Breast epithelium (tissue), 3 donors: ENCODE data around the gene HERC2.

Experiments used
- POLR2AphosphoS5 ChIP-seq, 3 donors: sonication (generic); formaldehyde crosslinking; IDR thresholded peaks; one replicate each; pipeline ENCODE4 v1.6.1; 2017; ENCODE audit warnings: antibody characterized with exemption in 3 of 3
- TF ChIP-seq, protein P1 (sequence below), 3 donors: fragments of 450-650 bp; IDR thresholded peaks; one replicate each; pipeline ENCODE4 v1.5.1; 2016 to 2017; ENCODE audit warnings: antibody characterized with exemption in 3 of 3, mild to moderate bottlenecking in 3 of 3, moderate library complexity in 3 of 3

- TF ChIP-seq, protein P1, sequence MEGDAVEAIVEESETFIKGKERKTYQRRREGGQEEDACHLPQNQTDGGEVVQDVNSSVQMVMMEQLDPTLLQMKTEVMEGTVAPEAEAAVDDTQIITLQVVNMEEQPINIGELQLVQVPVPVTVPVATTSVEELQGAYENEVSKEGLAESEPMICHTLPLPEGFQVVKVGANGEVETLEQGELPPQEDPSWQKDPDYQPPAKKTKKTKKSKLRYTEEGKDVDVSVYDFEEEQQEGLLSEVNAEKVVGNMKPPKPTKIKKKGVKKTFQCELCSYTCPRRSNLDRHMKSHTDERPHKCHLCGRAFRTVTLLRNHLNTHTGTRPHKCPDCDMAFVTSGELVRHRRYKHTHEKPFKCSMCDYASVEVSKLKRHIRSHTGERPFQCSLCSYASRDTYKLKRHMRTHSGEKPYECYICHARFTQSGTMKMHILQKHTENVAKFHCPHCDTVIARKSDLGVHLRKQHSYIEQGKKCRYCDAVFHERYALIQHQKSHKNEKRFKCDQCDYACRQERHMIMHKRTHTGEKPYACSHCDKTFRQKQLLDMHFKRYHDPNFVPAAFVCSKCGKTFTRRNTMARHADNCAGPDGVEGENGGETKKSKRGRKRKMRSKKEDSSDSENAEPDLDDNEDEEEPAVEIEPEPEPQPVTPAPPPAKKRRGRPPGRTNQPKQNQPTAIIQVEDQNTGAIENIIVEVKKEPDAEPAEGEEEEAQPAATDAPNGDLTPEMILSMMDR (IDR thresholded peaks at IDR 0.05) = no peak
- TF ChIP-seq POLR2AphosphoS5 (IDR thresholded peaks at IDR 0.05) = no peak
These were observed 52.9 kb downstream of the HERC2 start for GRCh38 chr15:28269097-28269496.
